ENCODE data around the gene ZNF236. TPM values are rescaled to one million over a fixed set of nuclear protein-coding genes. Genes with fewer than 3 reads are reported as not detected.
A peak's percentile ranks its signal among the peaks of the same experiment; 100 is the strongest.

The ZNF236 gene
- total RNA-seq, 1 donor = 20.7 TPM

DNA sequence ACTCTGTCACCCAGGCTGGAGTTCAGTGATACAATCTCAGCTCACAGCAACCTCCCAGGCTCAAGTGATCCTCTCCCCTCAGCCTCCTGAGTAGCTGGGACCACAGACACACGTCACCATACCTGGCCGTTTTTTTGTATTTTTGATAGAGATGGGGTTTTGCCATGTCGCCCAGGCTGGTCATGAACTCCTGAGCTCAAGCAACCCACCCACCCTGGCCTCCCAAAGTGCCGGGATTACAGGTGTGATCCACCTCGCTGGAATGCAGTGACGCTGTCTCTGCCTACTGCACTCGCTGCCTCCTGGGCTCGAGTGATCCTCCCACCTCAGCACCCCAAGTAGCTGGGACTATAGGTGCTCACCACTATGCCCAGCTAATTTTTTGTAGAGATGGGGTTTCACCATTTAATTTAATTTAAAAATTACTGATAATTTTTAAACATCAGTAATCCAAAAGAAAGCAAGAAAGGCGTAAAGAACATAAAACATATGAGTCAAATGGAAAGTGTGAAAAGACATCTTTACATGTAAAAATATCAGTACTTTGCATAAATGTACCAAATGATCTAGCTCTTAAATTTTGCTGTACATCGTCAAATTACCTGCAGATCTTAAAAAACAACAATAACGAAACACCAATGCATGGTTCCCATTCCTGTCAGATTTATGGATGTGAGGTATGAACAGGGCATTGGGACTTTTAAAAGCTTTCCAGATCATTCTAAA, 2.8 kb upstream of the ZNF236 start:
- DNase-seq (ENCODE audit: low read depth in 2 of 3, low spot score in 2 of 3) = no peak

DNA sequence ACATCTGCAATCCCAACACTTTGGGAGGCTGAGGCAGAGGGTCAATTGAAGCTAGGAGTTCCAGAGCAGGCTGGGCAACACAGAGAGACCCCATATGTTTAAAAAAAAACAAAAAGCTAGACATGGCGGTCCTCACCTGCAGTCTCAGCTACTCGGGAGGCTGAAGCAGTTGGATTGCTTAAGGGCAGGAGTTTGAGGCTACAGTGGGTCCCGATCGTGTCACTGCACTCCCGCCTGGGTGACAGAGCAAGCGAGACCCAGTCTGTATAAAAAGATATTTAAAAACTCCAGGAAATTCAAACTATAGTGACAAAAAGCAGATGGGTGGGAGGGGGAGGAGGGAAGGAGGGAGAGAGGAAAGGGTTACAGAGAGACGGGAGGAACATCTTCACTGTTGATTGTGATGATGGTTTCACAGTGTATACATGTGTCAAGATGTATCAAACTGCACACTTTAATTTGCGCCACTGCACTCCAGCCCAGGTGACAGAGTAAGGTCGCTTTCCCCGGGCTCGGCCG, 942 bp upstream of the ZNF236 start:
- peak in 1 of 3 donors; percentile 11 for DNase-seq (ENCODE audit: low read depth in 2 of 3, low spot score in 2 of 3)

DNA sequence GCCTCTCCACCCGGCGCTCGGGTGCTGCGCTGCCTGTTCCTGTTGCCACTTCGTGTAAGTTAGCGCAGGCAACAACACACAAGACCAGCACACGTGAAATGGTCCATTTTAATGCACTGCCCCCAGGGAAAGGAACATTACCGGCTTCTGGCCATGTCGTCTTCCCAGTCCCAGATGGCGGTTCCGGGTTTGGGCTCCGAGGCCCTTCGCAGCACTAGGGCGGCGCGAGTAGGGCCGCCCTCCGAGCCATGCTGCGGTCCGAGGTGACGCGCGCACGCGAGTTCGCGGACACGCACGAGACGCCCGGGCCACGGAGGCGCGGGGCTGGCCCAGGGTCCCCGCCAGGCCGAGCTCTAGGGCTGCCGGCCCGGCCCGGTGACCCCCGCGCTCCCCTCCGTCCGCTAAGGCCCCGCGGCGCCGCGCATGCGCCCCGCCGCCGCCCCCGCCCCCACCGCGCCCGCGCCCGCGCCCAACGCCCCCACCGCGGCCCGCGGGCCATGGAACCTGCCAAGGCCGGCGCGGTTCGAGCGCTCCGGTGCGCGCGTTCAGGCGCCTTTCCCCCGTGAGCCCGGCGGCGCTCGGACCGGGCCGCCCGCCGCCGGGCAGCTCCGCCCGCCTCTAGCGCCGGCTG, 367 bp upstream of the ZNF236 start:
- peak; percentile 65 to 72 (median 70) for DNase-seq (ENCODE audit: low read depth in 2 of 3, low spot score in 2 of 3)

DNA sequence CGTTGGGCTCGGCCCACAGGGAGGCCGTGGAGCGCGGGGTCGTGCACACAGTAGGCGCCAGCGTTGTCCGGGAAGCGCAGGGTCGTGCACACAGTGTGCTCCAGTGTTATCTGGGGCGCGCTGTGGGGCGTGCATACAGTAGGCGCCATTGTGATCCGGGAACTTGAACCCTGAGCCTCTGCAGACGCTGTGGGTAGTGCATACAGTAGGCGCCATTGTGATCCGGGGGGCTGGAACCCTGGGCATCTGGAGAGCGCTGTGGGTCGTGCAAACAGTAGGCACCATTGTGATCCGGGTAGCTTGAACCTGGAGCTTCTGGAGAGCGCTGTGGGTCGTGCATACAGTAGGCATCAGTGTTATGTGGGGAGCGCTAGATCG, 793 bp downstream of the ZNF236 start:
- DNase-seq (ENCODE audit: low read depth in 2 of 3, low spot score in 2 of 3) = no peak

DNA sequence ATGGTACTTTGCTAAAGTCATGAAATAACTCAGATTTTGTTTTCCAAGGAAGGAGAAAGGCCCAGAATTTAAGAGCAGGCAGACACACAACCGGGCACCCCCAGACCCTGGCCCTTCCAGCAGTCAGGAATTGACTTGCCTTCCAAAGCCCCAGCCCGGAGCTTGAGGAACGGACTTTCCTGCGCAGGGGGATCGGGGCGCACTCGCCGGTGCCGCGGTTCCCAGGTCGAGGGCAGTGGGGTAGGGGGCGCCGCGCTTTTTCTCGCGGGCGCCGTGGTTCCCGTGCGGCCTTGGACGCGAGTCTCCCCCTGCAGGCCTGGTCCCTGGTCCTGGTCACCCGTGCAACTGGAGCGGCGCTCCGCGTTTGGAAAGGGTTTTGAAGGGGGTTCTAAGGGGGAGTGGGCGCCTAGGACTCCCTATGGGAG, 1.2 kb downstream of the ZNF236 start:
- peak in 2 of 3 donors; percentile 36 to 53 for DNase-seq (ENCODE audit: low read depth in 2 of 3, low spot score in 2 of 3)

DNA sequence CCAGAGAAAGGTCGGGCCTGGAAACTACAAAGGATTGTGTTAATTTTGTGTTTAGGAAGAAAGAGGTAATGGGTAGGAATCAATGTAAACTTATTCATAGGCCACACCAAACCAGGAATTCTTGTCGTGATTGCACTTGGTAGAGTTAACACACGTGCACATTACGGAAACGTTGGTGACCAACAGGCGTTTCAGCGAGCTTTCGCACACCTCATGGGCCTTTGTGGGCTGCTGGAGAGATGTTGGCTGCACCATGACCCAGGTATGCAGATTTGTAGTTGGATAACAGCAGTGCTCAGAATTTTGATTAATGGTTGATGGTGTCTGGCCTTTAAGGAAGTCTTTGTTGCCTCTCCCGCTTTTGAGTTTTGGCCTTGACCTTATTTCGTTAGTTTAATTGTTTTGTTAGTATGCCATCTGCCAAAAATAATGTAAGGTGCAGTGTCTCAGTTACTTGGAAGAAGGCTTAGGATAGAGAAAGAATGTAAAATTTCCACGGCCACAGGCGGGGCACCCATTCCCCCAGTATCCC, 1.9 kb downstream of the ZNF236 start:
- DNase-seq (ENCODE audit: low read depth in 2 of 3, low spot score in 2 of 3) = no peak

DNA sequence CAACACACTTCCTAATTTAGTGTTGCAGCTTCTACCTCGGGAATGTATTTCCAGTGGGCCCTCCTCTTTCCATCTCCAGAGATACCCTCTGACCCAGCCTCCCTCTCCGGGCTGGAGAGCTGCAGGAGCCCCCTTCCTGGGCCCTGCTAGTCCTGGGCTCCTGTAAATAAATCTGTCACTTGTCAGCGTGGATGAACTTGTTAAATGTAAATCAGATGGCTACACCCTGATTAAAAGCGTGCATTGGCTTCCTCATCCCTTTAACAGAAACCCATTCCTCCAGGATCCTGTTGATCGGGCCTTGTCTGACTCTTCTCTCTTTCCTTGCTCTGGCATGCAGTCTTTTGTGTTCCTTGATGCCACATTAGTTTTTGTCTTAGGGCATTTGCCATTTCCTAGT, 2.4 kb downstream of the ZNF236 start:
- no peak for DNase-seq (ENCODE audit: low read depth in 2 of 3, low spot score in 2 of 3)

DNA sequence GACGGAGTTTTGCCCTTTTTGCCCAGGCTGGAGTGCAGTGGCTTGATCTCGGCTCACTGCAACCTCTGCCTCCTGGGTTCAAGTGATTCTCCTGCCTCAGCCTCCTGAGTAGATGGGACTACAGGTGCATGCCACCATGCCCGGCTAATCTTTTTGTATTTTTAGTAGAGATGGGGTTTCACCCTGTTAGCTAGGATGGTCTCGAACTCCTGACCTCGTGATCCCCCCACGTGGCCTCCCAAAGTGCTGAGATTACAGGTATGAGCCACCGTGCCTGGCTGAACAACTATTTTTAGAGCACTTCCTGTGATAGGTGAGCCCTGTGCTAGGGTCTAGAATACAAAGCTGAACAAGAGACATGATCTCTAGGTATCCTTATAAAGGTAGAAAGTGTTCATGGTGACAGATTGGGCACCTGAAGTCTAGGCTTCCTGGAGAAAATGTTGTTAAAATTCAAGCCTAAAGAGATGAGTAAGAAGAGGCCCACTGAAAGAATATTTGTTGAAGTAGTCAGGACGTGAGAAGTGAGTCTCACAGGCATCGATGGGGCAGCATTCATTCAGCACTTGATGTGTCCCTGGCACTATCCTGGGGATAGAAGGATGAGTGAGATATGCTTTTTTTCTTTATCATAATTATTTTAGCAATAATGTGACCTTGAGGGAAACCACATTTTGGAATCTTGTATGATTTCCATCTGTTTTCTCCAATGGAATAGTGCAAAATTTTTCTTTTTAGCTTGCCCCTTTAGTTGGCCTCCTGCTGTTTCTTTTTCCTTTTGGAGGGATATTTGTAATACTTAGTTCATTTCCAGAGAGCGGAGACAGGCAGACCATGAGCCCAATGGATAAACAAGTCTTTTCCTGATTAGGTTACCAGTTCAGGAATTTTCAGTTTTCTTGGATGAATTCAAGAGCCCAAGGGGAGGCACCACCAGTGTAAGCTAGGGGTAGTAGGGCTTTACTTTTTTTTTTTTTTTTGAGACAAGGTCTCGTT, 5.1 kb downstream of the ZNF236 start:
- DNase-seq (ENCODE audit: low read depth in 2 of 3, low spot score in 2 of 3) = no peak

DNA sequence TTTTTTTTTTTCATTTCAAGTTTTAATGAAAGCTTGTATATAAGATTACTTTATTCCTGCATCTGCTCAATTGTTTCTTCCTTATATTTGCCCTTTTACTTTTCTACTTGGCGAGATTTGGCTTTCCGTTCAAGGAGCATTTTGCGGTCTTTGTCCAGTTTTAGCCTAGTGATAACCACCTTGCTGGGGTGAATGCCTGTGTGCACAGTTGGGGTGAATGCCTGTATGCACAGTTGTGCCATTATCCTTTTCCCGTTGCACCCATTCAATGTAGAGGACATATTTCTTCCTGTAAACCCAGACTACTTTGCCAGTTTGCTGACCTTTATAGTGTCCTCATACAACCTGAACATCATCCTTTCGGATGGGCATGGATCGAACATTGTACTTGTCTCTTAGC, 12.0 kb downstream of the ZNF236 start:
- no peak for DNase-seq (ENCODE audit: low read depth in 2 of 3, low spot score in 2 of 3)

DNA sequence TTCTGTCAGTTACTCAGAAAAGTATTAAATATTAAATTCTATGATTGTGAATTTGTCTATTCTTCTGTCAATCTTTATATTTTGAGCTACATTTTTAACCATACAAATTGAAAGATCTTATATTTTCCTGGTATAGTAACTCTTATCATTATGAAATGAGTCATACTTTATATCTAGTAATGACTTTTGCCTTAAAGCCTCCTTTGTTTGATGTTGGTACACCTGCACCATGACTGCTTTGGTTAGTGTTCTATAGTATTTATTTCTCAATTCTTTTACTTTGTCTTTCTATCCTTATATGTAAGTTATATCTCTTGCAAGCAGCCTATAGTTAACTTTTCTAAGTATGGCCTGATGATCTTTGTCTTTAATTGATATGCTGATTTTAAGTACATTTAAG, 13.0 kb downstream of the ZNF236 start:
- DNase-seq (ENCODE audit: low read depth in 2 of 3, low spot score in 2 of 3) = no peak

DNA sequence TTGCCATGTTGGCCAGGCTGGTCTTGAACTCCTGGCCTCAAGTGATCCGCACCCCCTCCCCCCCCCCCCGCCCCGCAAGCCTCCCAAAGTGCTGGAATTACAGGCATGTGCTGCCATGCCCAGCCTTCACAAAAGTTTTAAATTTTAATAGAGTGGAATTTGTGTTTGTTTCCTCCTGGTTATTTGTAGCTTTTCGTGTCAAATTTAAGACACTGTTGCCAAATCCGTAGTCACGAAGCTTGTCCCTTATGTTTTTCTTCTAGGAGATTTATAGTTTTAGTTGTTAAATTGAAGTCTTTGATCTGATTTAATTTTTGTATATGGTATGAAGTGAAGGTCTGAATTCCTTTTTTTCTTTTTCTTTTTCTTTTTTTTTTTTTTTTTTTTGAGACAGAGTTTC, 14.7 kb downstream of the ZNF236 start:
- DNase-seq (ENCODE audit: low read depth in 2 of 3, low spot score in 2 of 3) = no peak

DNA sequence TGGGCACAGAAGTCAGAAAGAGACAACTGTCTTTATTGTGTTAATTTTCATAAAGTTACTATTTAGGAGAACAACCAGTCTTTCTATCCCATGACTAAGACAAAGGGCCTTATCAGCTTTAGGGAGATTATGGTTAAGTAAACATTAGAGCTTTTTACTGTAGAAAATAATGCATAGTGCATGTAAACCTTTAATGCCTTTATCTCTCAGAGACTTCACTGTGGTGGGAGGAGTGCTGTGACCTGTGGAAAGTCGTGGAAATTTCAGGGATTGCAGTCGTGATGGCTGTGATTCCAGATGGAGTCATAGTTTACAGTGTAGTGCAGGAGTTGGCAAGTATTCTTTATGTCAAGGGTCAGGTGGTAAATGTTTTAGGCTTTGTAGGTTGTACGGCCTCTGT, 15.8 kb downstream of the ZNF236 start:
- no peak for DNase-seq (ENCODE audit: low read depth in 2 of 3, low spot score in 2 of 3)

DNA sequence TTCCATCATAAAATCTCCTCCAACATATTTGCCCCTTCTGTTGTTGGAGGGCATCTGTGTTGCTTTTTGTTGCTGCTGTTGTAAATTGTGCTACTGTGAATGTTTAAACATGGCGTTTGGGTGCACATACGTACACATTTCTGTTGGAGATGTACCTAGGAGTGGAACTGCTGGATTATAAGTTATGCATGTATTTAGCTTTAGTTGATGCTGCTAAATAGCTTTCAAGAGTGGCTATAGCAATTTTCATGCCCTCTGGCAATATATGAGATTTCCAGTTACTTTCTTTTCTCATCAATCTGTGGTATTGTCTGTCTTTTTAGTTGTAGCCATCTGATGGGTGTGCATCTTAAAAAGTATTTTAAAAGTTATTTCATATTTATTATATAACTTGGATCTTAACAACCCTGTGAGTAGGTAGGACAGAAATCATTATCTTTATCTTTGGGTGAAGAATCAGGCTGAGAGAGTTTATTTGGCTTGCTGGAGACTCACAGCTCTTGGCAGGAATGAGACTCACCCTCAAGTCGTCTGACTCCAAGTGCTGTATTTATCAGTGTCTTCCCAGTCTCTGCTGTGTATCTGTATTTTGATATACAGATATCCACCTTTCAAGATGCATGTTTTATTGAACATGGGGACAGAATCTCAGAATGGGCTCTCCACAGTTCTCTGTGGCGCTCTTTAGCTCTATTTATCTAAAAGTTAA, 16.9 kb downstream of the ZNF236 start:
- DNase-seq (ENCODE audit: low read depth in 2 of 3, low spot score in 2 of 3) = no peak

DNA sequence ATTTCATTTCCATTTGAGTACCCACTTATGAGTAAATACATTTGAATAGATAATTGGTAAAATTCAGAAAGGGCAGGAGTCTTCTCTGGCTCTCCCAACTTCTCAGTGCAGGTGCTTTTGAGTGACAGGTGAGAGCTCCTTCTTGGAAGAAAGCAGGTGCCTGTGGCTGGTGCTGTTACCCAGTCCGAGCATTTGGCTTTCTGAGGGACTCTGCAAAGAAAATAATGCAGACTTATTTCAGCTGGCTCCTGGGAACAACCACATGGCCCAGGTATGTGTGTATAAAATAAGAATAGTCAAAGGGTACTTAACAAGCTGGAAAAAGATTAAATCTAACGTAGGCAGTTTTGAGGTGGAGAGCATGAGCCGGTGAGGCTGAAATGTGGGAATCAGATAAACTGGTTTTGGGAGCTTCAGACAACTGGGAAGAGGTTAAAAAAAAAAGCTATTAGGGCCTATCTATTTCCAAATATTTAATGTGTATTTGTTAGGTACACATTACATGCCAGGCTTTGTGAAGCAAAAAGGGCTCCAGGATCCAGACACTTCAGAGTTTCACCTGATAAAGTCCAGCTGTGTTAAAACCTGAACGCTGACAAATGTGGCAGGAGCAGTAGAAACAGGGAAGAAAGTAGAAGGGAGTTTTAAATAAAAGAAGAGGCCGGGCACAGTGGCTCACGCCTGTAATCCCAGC, 20.6 kb downstream of the ZNF236 start:
- DNase-seq (ENCODE audit: low read depth in 2 of 3, low spot score in 2 of 3) = no peak

DNA sequence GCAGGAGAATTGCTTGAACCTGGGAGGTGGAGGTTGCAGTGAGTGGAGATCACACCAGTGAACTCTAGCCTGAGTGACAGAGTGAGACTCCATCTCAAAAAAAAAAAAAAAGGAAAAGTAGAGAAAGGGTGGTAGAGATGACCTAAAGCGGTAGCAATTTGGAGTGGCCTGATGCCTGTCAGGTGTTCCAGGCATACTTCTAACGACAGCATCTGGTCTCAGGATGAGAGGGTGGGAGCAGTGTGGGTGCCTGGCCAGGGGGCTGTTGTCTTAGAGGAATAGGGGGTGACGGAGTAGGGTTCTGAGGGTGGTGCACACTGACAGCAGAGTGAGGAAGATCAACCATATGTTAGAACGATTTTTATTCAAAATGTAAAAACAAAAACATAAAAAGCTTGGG, 21.8 kb downstream of the ZNF236 start:
- no peak for DNase-seq (ENCODE audit: low read depth in 2 of 3, low spot score in 2 of 3)

DNA sequence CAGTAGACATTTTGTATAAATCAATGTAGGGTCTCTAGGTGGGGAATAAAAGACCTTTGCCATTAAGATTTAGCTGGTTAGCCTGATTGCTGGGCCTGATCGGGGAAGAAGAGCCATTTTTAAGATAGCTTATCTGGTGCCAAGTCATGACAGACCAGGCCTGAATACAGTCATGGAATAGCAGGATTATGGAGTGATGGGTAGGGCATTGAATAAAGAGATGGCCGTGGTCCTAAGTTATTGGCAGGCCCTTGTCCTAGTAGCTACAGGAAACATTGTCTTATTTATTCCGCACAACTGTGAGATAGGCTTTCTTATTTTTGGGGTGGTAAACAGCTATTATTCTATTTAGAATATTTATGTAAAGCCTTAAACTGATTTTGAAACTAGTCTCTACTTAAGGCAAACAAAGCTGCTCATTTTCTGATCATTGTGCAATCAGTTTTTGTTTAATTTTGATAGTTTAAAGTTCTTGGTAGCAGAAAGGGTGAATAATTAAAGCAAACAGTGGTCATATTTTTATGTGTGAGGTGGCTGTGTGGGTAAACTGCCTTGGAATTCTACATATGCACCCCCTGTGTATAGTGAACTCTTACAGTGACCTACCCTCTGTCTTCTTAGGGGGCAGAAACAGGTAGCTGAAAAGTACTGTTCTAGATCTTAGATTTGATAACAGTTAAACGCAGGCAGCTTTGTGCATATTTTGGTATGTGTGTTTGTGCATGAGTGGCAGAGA, 22.6 kb downstream of the ZNF236 start:
- no peak for DNase-seq (ENCODE audit: low read depth in 2 of 3, low spot score in 2 of 3)

DNA sequence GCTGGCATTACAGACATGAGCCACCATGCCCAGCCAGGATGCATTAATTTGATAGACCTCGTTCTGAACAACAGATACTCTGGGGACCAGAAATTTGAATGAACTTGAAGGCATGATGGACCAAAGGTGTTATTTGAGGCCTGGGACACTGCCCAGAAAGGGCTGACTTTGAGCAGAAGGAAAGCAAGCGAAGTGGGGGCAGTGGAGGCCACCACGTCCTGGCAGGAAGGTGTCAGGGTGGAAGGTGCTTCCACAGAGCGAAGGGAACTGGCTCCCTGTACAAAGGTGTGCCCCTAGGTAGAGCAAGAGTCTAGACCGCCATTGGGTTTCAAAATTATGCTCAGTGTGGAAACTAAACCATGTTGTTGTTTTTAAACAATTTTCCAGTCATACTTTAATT, 23.9 kb downstream of the ZNF236 start:
- no peak for DNase-seq (ENCODE audit: low read depth in 2 of 3, low spot score in 2 of 3)

DNA sequence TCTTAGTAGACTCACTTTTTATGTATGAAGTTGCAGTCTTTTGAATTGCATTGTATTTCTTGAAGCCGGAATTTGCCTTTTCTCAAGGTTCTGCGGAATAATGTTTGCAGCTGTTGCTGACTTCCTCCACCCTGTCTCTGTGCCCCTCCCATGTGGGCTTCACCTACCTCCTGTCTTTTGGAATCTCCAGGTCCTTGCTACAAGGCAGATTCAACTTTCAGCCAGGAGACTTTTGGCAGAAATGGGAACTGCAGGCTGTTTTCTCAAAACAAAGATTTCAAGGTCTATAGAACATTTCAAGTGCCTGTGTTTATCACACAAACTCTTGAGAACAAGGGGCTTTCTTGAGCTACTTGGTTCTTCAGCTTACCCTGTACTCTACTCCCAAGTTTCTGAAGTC, 25.6 kb downstream of the ZNF236 start:
- DNase-seq (ENCODE audit: low read depth in 2 of 3, low spot score in 2 of 3) = peak in 1 of 3 donors; percentile 10

DNA sequence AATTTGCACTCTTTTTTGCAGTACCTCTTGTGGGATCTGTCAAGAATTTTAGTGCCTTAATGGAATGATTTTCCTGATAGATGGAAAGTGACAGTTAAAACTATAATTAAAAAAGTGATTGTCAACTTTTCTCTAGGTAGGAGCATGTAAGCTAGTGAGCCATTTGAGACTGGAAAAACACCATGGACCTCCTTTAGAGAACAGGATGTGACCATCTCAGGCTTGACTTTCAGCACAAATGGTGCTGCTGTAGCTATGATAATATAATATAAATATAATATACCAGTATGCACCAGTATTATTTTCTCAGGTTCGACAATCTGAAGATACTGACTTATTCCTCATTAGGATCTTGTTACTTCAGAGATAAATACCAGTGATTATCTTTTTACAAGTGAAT, 27.8 kb downstream of the ZNF236 start:
- no peak for DNase-seq (ENCODE audit: low read depth in 2 of 3, low spot score in 2 of 3)
